CD4-positive, alpha-beta T cell treated with Interferon gamma for 1 hour (primary cell): ENCODE data around the gene VAPA.
"Not testable (repeated sequence)": the region's sequence is repeated elsewhere in the genome, so short reads cannot be mapped to it uniquely, and the experiment has no call there.

Experiments used
- DNase-seq: peaks from one replicate; pipeline ENCODE4 v3.0.0-alpha.2; 2020

VAPA gene

DNA sequence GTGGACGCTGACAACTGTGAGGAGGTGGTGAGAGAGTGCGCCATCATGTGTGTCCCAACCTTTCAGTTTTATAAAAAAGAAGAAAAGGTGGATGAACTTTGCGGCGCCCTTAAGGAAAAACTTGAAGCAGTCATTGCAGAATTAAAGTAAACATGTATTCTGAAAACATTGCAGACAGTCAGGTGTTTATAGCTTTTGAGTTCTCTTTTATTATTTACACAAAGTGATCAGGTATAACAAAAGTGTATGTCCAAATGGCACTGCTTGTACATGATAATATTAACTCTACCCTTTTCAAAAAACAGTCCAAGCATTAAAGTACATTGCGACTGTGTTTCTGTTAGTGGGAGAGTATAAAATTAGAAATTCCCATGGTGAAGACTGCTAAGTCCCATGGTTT lies 25.8 kb upstream of the VAPA start:
- DNase-seq: no peak

DNA sequence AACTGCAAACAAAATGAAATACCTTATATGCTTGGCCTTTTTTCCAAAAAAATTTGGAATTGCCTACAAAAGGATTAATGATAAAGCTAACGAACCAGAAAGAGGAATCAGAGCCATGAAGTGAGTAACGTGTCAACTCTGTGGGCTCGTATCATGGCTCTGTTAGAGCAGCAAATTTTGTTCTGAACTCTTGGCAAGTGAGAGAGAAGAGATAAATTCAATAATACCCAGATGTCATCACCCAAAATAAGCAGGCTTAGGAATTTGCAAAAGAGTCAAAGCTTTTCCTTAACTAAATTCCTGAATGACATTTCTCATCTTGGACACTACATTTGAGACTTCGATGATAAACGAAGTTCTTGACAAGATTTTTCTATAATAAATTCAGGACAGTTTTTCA lies 23.6 kb upstream of the VAPA start:
- no peak for DNase-seq

DNA sequence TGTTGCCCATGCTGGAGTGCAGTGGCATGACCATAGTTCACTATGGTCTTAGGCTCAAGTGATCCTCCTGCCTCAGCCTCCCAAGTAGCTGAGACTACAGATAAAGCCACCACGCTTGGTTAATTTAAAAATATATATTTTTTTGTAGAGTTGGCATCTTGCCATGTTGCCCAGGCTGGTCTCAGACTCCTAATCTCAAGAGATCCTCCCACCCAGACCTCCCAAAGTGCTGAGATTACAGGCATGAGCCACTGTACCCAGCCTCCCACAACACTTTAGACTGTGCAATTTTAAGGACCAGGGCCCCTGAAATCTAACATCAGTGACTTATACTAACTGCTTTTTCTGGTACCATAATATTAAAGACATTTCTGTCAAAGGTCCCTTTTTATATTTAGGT lies 22.9 kb upstream of the VAPA start:
- DNase-seq: no peak

DNA sequence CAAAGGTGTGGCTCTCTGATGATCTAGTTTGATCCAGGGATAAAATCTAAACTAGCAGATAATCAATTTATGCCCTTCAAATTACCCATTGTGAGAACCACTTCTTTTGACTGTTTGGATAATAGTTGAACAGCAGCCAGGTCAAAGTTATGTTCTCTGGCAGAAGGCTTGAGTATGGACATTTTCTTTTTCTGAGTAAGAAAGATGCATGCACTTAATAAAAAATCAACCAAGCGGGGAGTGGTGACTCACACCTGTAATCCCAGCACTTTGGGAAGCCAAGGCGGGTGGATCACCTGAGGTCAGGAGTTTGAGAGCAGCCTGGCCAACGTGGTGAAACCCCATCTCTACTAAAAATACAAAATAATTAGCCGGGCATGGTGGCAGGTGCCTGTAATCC lies 22.3 kb upstream of the VAPA start:
- not testable (repeated sequence) for DNase-seq

DNA sequence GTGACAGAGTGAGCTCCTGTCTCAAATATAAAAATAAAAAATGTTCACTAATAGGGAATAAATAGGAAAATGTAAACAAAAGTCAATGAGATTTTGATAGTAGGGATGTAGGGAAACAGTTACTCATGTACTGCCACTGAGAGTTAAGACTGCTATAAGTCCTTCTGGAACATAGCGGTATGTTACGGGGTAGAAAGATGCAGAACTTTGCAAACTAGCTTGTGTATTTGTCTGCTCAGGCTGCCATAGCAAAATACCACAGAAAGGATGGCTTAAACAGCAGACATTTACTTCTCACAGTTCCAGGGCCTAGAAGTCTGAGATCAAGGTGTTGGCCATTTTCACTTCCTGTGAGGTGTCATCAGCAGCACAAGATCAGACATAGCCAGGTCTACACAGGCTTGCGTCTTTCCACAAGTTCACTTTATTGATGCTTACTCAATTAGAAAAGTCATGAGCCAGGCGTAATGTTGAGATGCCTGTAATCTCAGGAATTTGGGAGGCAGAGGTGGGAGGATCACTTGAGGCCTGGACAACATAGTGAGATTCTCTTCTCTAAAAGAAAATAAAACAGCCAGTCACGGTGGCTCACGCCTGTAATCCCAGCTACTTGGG lies 19.3 kb upstream of the VAPA start:
- DNase-seq: no peak

DNA sequence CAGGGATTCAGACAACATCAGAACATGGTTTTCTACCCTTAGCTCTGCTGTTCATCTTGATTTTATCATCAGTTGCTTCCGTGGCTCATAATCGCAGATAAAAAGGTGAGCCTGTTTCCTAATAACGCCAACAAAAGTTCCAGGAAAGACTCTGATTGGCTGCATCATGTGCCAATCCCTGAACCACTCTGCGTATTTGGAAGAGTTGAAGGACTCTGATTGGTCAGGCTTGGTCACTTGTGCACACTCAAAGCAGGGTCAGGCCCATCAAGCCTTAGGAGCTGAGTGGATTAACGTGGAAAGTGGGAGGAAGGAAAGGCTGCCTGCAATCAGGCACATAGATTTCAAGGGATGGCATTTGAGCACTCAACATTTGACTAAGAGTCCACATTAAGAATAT lies 16.7 kb upstream of the VAPA start:
- no peak for DNase-seq

DNA sequence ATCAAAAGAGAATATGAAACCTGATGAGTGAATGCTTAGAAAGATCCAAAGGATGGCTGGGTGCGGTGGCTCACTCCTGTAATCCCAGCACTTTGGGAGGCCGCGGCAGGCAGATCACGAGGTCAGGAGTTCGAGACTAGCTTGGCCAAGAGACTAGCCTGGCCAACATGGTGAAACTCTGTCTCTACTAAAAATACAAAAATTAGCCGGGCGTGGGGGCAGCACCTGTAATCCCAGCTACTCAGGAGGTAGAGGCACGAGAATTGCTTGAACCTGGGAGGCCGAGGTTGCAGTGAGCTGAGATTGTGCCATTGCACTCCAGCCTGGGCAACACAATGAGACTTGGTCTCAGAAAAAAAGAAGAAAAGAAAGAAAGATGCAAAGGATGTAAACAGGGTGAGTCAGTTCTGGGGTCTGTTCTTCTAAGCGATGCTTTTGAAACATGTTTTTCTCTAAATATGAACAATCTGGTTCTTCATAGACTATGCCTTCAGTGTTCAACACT lies 16.0 kb upstream of the VAPA start:
- DNase-seq: not testable (repeated sequence)

DNA sequence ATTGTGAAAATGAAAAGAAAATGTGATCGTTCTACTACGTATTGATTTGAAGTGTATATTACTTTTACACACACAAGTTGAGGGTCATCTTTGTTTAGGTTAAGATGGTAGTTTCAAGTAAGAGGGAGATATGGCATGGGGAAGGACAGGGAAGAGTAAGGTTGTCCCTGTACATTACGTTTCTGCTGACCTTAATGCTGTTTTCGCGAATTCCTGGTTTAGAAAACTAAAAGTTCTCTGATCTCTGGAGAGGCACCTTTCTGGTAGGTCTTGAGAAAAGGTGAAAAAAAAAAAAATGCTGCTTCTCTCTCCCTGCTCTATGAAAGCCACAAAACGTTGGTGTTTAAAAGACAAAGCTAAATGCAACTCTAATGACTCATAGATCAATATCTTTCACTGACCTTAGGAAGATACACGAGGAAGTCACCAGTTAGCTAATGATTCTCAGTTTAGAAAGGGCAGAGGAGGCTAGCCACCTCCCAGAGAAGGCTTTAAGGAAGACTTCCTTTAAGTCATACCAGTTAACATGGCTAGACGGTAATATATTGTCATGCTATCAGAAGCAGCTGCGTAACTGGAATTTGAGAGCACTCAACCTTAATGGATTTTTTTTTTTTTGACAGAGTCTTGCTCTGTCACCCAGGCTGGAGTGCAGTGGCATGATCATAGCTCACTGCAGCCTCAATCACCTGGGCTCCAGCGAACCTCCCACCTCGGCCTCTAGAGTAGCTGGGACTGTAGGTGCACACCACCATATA lies 14.8 kb upstream of the VAPA start:
- no peak for DNase-seq

DNA sequence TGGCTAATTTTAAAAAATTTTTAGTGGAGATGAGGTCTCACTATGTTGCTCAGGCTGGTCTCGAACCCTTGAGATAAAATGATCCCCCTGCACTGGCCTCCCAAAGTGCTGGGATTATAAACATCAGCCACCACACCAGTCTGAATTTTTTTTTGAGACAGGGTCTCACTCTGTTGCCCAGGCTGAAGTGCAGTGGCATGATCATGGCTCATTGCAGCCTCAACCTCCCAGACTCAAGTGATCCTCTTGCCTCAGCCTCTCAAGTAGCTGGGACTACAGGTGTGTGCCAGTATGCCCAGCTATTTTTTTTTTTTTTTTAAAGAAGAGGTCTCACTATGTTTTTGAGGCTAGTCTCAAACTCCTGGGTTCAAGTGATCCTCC lies 14.3 kb upstream of the VAPA start:
- not testable (repeated sequence) for DNase-seq

DNA sequence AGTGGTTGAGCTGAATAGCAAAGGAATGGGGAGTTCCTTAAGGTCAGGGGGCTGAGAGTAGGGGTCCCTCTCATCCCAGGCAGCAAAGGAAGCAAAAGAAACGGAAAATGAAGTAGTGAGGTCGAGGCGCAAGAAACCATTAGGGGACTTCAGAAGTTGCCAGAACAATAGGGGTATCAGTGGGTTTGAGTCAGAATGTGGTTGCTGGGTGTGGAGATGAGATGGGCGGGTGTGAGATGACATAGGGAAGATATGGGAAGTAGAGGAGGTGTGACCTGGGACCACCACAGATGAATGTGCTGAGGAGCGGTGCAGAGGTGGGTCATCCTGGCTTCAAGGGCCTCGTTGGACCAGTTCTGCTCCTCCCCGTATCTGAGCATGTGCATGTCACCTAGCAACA lies 13.1 kb upstream of the VAPA start:
- DNase-seq: no peak

DNA sequence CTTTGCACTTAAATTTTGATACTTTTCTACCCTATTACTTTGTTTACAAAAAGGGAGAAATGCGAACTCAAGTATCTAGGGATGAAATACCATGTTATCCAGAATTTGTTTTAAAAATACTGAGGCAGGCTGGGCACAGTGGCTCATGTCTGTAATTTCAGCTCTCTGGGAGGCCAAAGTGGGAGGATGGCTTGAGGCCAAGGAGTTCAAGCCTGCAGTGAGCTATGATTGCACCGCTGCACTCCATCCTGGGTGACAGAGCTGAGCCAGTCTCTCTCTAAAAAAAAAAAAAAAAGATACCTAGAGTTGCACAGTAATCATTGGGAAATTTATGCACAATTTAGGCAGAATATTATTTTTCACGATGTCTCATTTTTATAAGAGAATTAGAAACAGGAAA lies 12.4 kb upstream of the VAPA start:
- DNase-seq: no peak

DNA sequence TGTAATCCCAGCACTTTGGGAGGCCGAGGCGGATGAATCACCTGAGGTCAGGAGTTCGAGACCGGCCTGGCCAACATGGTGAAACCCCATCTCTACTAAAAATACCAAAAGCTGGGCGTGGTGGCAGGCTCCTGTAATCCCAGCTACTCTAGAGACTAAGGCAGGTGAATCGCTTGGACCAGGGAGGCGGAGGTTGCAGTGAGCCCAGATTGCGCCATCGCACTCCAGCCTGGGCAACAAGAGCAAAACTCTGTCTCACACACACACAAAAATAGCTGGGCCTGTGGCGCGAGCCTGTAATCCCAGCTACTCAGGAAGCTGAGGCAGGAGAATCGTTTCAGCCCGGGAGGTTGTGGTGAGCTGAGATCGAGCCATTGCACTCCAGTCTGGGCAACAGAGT lies 11.6 kb upstream of the VAPA start:
- DNase-seq: not testable (repeated sequence)

DNA sequence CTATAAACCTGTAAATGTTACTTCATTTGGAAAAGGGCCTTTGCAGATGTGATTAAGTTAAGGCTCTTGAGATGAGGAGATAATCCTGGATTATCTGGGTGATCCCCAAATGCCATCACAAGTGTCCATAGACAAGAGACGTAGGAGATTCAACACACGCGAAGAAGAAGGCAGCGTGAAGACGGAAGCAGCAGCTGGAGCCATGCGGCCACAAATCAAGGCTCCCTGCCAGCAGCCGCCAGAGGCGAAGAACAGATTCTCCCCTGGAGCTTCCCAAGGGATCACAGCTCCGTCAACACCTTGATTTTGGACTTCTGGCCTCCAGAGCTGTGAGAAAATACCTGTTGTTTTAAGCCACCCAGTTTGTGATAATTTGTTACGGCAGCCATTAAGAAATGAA lies 11.0 kb upstream of the VAPA start:
- DNase-seq: no peak

DNA sequence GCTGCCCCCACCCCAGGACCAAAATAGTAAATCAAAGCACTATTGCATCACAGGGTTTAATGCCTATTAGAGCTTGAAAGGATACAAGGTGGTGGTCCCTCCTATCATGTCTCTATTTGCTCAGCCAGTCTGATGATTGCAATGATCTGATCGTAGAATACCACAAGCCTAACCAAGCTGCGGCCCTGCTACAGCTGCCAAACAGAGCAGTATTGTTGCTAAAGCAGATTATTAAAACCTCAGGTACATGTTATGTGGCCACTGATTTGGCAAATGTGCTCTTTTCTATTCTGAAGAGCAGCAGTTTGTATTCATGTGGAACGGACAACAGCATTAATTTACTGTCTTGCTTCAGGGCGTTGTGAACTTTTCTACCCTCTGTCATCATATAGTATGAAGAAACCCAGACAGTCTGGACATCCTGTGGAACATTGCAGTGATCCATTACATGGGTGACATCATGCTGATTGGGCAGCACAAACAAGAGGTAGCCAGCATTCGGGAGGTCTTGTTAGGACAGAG lies 8.4 kb upstream of the VAPA start:
- DNase-seq: no peak

DNA sequence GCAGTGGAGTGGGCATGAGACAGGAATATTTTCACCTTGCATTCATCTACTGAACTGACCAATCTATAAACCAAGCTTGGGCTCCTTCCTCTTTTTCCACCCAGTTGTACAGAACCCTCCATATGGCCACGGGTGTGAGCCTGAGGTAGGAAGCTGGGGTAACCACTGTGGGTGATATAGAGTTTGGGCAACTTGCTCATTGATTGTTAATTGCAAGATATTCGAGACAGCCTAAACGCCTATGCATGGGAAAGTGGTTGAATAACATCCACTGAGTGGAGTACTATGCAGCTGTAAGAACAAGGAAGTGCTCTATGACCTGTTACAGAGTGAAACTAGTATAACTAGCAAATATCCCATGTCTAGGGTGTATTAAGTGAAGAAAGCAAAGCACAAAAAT lies 7.3 kb upstream of the VAPA start:
- DNase-seq: no peak

DNA sequence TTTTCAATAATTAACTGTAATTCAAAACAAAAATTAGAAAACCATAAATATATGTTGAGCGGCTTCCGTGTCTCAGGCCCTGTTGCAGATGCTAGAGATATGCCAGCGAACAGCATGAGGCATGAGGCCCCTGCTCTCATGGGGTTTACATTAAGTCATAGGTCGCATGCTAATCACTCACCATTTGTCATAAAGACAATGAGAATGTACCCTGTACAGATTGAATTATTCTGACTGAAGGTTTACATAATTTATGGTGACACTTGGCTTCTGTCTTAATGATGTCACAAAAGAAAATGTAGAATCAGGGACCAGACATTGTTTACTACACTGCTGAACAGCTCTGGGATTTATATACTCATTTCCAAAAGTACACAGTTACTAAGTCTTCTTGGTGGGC lies 5.9 kb upstream of the VAPA start:
- DNase-seq: no peak

DNA sequence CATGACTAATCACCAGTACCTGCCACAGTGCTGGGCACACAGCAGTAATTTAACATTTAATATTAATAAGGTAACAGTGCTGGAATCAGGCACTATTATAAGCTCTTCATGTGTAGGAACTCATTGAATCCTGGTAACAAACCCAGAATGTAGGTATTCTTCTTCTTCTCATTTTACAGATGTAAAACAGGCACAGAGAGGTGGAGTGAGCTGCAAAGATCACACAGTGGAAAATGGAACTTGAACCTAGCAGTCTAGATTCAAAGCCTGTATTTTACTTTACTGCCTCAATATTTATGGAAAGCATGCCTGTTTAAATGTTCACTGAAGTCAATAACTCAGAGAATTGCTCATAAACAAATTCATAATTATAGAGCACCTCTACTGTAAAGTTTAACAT lies 3.7 kb upstream of the VAPA start:
- no peak for DNase-seq

DNA sequence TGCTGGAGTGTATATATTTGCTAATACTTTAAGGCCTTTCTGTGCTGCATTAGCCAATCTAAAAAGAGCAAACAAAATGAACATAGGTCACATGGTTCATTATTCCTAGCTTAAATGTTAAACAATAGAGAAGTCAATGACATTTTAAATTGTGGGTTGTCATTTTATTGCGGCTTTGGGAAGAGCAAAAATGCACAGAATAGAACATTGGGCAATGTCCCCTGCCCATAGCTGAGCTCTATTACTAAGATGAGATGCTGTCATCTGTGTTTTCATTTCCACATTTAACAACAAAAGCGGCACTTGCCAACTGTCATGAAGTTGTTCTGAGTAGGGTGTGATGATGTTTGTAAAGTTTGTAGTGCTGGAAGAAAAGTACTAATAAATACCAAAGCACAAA lies 3.2 kb upstream of the VAPA start:
- no peak for DNase-seq

DNA sequence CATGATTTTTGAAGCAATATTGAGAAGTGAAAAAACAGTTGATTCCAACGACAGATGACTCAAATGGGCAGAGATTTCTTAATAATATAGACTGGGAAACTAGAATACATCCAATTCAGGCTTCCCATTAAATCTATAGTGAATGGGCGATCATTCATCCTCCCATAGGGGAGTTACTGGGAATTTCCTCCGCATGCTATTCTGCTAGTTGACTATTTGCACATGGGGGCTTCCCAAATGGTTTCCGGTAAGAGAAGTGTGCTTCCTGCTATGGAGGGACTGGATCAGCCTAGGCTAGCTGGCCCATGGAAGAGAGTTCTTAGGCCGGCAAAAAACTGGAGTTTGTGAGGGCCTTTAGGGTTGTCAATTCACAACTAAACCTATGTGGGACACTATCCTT lies 2.6 kb upstream of the VAPA start:
- DNase-seq: no peak

DNA sequence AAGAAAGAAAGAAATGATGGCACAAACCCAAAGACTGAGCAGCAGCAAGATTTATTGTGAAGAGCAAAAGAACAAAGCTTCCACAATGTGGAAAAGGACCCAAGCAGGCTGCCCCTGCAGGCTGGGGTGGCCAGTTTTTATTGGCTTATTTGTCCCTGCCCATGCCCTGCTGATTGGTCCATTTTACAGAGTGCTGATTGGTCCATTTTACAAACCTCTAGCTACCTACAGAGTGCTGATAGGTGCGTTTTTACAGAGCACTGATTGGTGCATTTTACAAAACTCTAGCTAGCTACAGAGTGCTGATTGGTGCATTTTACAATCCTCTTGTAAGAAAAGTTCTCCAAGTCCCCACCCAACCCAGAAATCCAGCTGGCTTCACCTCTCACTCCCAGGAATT lies 1.5 kb upstream of the VAPA start:
- not testable (repeated sequence) for DNase-seq

DNA sequence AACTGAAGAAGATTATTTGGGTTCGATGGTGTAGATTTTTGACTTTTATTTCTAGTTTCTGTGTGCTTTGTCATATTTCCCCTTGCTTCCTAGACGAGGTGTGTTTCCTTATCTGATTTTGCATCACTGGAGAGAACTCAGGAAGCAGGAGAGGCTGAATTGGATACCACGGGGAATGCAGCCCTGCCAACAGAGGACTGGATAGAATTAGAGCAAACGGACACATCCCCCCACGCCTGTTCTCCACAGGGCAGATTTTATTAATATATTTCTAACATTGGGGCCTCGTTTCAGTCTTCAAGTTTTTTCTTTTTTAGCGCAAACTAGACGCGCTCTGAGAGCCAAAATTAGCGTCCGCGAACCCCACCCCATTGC lies 678 bp upstream of the VAPA start:
- DNase-seq: no peak

DNA sequence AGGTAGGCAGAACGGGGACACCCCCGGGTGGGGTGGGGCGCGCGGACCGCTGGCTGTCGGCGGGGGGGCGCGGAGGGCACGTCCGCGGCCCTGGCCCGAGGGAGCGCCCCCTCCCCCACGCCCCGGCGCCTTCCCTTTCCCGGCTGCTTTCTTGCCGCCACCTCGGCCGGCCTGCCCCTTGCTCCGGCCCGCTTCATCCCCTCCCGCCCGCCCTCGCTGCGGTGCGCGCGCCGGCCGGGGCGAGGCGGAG lies 443 bp downstream of the VAPA start:
- no peak for DNase-seq

DNA sequence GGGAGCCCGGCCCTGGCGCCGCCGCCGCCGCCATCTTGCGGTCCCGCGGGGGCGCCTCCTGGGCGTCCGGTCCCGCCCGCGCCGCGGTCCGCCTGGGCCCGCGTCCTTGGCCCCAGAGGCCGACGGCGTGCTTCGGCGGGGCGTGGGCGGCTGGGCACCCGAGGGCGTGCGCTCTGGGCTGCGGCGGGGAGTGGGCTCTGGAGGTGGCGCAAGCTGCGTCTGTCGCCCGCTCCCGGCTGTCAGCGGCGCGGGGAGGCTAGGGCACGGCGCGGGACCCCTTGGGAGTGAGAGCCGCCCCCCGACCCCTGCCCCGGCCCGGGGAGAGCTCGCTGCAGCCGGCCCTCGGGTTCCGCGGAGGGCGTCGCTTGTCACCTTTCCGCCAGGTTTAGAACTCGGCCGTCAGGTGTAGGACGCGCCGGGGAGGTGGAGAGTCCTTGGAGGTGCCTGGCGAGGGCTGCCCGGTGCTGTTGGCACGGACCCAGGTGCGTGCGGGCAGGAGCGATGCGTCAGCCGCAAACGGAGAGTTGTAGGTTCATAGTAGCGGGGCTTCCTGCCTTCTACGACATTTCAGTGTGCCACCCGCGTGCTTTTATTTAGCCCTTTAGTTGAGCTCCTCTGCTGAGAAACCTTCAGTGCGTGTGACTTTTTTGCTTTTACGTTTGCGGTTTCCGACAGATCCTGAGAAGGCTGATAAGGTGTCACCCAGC lies 921 bp downstream of the VAPA start:
- DNase-seq: peak; percentile 75

DNA sequence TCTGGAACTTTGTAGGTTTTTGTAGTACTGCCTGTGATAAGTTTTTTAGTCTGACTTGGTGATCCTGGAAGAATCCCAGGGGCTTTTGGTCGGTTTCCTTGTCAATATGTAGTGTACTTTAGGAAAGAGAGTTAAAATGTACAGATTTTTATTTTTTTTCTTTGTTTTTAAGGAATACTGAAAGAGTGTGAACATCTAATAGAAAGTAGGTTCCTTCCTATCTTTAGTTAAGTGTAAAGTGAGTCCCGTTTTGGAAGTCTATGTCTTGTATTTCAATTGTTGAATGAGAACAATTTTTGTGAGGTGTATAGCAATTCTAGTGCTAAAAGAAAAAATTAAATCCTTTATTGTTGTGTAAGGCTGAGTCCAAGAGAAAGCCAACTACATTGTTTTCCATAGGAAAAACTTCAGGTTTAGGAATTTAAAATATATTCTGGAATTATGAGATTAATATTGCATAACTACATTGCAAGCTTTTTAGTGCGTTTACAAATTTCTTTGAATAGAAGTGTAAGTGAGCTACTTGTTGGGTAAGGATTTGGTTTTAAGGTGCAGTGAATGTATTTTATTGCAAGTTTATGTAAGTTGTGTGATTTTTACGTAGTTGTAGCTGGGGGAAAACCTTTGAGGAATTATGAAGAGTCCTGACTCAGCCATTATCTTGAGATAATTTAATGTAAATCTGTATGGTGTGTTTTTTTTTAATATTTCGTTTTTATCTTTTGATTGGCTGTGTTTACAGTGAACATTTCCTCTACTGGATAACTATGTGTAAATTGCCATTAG lies 1.7 kb downstream of the VAPA start:
- no peak for DNase-seq
